Bronchial epithelial cell (primary cell): Measurements from ENCODE around the gene SASS6. TPM values are rescaled to one million over a fixed set of nuclear protein-coding genes. Genes with fewer than 3 reads are reported as not detected.

Experiments
- DNase-seq: peaks from one replicate; pipeline ENCODE4 v3.0.0-alpha.2; 2010; ENCODE audit warnings: low read depth
- FAIRE-seq: peaks from 2 replicates; lab custom pipeline; 2011; peaks lifted over from hg19 to GRCh38; lab: Jason Lieb, UNC
- H3K27me3 ChIP-seq: 2 replicates; pipeline ENCODE4 v1.5.1; 2011; ENCODE audit warnings: low read length; ENCODE audit not compliant: control insufficient read depth, insufficient read depth
- H3K36me3 ChIP-seq: 2 replicates; pipeline ENCODE4 v1.5.1; 2011; ENCODE audit warnings: low read length; ENCODE audit not compliant: control insufficient read depth, insufficient read depth
- H3K4me3 ChIP-seq: 2 replicates; pipeline ENCODE4 v1.5.1; 2011; ENCODE audit warnings: mild to moderate bottlenecking, low read depth, low read length, control low read depth
- total RNA-seq: library from RNA; depleted of rRNA; stranded (reverse); fragments of >200 nt; gene quantifications from 2 replicates; pipeline ENCODE4 v1.2.1, GENCODE V29; 2014
- TF ChIP-seq, protein P1 (sequence below): IDR thresholded peaks from 2 replicates; pipeline ENCODE4 v1.5.1; 2011; ENCODE audit warnings: mild to moderate bottlenecking, moderate library complexity, low read length, control low read depth, inconsistent platforms; ENCODE audit not compliant: insufficient read depth, severe bottlenecking

Gene SASS6, protein sequence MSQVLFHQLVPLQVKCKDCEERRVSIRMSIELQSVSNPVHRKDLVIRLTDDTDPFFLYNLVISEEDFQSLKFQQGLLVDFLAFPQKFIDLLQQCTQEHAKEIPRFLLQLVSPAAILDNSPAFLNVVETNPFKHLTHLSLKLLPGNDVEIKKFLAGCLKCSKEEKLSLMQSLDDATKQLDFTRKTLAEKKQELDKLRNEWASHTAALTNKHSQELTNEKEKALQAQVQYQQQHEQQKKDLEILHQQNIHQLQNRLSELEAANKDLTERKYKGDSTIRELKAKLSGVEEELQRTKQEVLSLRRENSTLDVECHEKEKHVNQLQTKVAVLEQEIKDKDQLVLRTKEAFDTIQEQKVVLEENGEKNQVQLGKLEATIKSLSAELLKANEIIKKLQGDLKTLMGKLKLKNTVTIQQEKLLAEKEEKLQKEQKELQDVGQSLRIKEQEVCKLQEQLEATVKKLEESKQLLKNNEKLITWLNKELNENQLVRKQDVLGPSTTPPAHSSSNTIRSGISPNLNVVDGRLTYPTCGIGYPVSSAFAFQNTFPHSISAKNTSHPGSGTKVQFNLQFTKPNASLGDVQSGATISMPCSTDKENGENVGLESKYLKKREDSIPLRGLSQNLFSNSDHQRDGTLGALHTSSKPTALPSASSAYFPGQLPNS
- 1.2 and 1.6 TPM in 2 replicates for total RNA-seq

- DNase-seq (peak; percentile 94), FAIRE-seq (no peak)
- Histone ChIP-seq H3K27me3 (no peaks in the 10 kb centered on the region), H3K4me3 (peak within 1 kb of the TSS; percentile 68), H3K36me3 (peaks cover 7% of the 10 kb centered on the region)
- TF ChIP-seq, protein P1, sequence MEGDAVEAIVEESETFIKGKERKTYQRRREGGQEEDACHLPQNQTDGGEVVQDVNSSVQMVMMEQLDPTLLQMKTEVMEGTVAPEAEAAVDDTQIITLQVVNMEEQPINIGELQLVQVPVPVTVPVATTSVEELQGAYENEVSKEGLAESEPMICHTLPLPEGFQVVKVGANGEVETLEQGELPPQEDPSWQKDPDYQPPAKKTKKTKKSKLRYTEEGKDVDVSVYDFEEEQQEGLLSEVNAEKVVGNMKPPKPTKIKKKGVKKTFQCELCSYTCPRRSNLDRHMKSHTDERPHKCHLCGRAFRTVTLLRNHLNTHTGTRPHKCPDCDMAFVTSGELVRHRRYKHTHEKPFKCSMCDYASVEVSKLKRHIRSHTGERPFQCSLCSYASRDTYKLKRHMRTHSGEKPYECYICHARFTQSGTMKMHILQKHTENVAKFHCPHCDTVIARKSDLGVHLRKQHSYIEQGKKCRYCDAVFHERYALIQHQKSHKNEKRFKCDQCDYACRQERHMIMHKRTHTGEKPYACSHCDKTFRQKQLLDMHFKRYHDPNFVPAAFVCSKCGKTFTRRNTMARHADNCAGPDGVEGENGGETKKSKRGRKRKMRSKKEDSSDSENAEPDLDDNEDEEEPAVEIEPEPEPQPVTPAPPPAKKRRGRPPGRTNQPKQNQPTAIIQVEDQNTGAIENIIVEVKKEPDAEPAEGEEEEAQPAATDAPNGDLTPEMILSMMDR = no peak
These were observed at the start of gene SASS6, which contains the start of gene TRMT13 for GRCh38 chr1:100132566-100133477. Gene SASS6 (minus strand): TSS chr1:100132930. CDS start chr1:100132814, 116 bp downstream. Gene TRMT13 (plus strand): TSS chr1:100133163. CDS start chr1:100133169, 6 bp downstream.

DNA sequence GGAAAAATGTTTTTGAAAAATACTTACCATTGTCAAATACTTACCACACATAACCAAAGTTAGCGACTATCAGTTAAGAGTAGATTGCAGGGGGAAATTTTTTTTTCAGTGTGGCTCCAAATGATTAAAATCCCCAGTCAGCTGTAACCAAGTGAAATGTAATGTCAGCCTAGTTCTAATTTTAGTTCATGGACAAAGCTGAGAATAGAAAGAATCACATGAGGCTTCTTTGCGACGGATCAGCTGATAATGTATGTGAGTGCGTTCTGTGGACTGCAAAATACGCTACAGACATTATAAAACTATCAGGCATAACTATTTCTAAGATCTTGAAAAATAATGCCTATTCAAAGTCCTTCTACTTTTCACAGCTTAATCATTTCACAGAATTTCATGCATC is 45.4 kb upstream of the SASS6 start, which contains the start of gene LRRC39:
LRRC39 (minus strand) TSS at position 166 of the 400 bp plus-strand sequence. CDS start 9,740 bp downstream, outside the sequence.
- no peak for FAIRE-seq

DNA sequence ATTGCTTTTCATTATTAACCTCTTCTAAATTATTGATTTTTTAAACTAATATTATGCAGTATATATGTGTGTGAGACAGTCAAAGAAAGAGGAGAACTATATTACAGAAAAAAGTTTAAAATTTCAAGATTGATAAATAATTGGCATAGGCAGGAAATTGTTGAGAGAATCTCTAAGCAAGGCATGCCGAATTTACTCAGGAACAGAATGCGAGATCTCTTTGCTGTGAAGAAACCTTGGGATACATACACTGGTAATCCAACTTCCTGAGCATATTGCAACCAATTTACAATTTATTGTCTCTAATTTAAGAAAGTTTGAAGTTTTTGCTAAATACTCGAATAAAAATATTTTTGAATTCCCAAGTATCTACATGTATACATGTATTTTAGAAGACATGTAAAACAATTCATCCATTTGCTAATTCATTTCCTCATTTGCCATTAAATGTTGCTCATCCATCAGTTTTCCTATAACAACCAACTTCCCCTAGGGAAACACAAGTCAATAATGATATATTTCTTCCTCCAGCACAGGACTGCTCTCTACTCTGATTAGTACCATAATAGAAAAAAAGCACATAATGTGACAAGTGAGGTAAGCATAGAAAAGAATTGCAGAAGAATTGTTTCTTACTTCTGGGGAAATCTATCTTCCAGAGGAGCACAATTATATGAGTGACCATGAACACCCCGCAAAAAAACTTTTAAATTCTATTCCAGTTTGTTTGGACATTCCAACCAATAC is 44.7 kb upstream of the SASS6 start:
- H3K4me3 ChIP-seq = no peak overlapping the region
- DNase-seq (no peak), FAIRE-seq (no peak)
- H3K27me3 ChIP-seq = no peaks in the 10 kb centered on the region
- TF ChIP-seq, protein P1 = no peak
- no peaks in the 10 kb centered on the region for H3K36me3 ChIP-seq

More for the DNA sequence above, 45.4 kb upstream of the SASS6 start, which contains the start of gene LRRC39:
- Histone ChIP-seq H3K27me3 (no peaks in the 10 kb centered on the region), H3K36me3 (no peaks in the 10 kb centered on the region), H3K4me3 (no peak within 1 kb of the TSS)
- TF ChIP-seq, protein P1 = no peak
- no peak for DNase-seq

- Histone ChIP-seq H3K27me3 (no peaks in the 10 kb centered on the region), H3K36me3 (no peaks in the 10 kb centered on the region), H3K4me3 (no peak overlapping the region)
- DNase-seq = no peak
- FAIRE-seq = no peak
- TF ChIP-seq, protein P1 = no peak
These were observed 35.3 kb upstream of the SASS6 start for GRCh38 chr1:100168051-100168450.

- H3K4me3 ChIP-seq = no peak overlapping the region
- no peaks in the 10 kb centered on the region for H3K27me3 ChIP-seq
- FAIRE-seq (no peak), DNase-seq (no peak)
- H3K36me3 ChIP-seq = no peaks in the 10 kb centered on the region
- TF ChIP-seq, protein P1 = no peak
These were observed 32.0 kb upstream of the SASS6 start for GRCh38 chr1:100164702-100165101.
